H9 (cell line): Measurements from ENCODE around the gene SLC9A7. TPM values are rescaled to one million over a fixed set of nuclear protein-coding genes. Genes with fewer than 3 reads are reported as not detected.

Experiments
- DNase-seq: peaks from one replicate; pipeline ENCODE4 v3.0.0-alpha.2; 2017
- H2AFZ ChIP-seq: one replicate; pipeline ENCODE4 v1.6.1; 2013; ENCODE audit warnings: mild to moderate bottlenecking, low read length, control low read depth, moderate library complexity
- H2AK5ac ChIP-seq: 2 replicates; pipeline ENCODE4 v1.6.1; 2013; ENCODE audit warnings: low read length, control low read depth, mixed read lengths; ENCODE audit not compliant: insufficient read length
- H2BK120ac ChIP-seq: one replicate; pipeline ENCODE4 v1.6.1; 2013; ENCODE audit warnings: low read depth, mild to moderate bottlenecking, low read length, control low read depth, inconsistent platforms; ENCODE audit not compliant: poor library complexity, severe bottlenecking
- H2BK12ac ChIP-seq: 2 replicates; pipeline ENCODE4 v1.6.1; 2013; ENCODE audit warnings: low read length, control low read depth, mixed read lengths, low read depth; ENCODE audit not compliant: insufficient read length
- H2BK15ac ChIP-seq: 2 replicates; pipeline ENCODE4 v1.6.1; 2013; ENCODE audit warnings: low read depth, low read length, control low read depth
- H2BK20ac ChIP-seq: one replicate; pipeline ENCODE4 v1.6.1; 2013; ENCODE audit warnings: low read depth, mild to moderate bottlenecking, low read length, control low read depth, inconsistent platforms; ENCODE audit not compliant: poor library complexity, severe bottlenecking
- H2BK5ac ChIP-seq: 2 replicates; pipeline ENCODE4 v1.6.1; 2013; ENCODE audit warnings: low read length, control low read depth, mixed read lengths; ENCODE audit not compliant: insufficient read length
- H3K14ac ChIP-seq: 2 replicates; pipeline ENCODE4 v1.6.1; 2013; ENCODE audit warnings: low read length, control low read depth; ENCODE audit not compliant: insufficient read depth
- H3K18ac ChIP-seq: 2 replicates; pipeline ENCODE4 v1.6.1; 2013; ENCODE audit warnings: low read depth, mild to moderate bottlenecking, mixed read lengths, low read length, control low read depth; ENCODE audit not compliant: insufficient read length
- H3K23ac ChIP-seq: 2 replicates; pipeline ENCODE4 v1.6.1; 2013; ENCODE audit warnings: low read length, control low read depth, mixed read lengths, low read depth; ENCODE audit not compliant: insufficient read length
- H3K23me2 ChIP-seq: 2 replicates; pipeline ENCODE4 v1.6.1; 2013; ENCODE audit warnings: low read depth, mild to moderate bottlenecking, mixed read lengths, low read length, control low read depth; ENCODE audit not compliant: insufficient read length, poor library complexity, severe bottlenecking
- H3K27ac ChIP-seq: 2 replicates; pipeline ENCODE4 v1.5.1; 2013; ENCODE audit warnings: low read length, control low read depth, mixed read lengths, low read depth; ENCODE audit not compliant: insufficient read length
- H3K27me3 ChIP-seq: 2 replicates; pipeline ENCODE4 v1.6.1; 2013; ENCODE audit warnings: low read length, control low read depth, inconsistent platforms; ENCODE audit not compliant: insufficient read depth
- H3K4ac ChIP-seq: 2 replicates; pipeline ENCODE4 v1.6.1; 2013; ENCODE audit warnings: low read depth, mild to moderate bottlenecking, control low read depth, inconsistent platforms, low read length, moderate library complexity
- H3K4me1 ChIP-seq: 2 replicates; pipeline ENCODE4 v1.6.1; 2013; ENCODE audit warnings: low read length, control low read depth, inconsistent platforms; ENCODE audit not compliant: insufficient read depth
- H3K4me2 ChIP-seq: 2 replicates; pipeline ENCODE4 v1.6.1; 2013; ENCODE audit warnings: low read length, control low read depth, mixed read lengths; ENCODE audit not compliant: insufficient read length, insufficient read depth
- H3K56ac ChIP-seq: 2 replicates; pipeline ENCODE4 v1.6.1; 2013; ENCODE audit warnings: low read depth, mild to moderate bottlenecking, mixed read lengths, low read length, control low read depth; ENCODE audit not compliant: insufficient read length
- H3K79me1 ChIP-seq: 2 replicates; pipeline ENCODE4 v1.6.1; 2013; ENCODE audit warnings: low read depth, mild to moderate bottlenecking, moderate library complexity, low read length, control low read depth, inconsistent platforms; ENCODE audit not compliant: insufficient read depth, poor library complexity, severe bottlenecking
- H3K79me2 ChIP-seq: 2 replicates; pipeline ENCODE4 v1.6.1; 2013; ENCODE audit warnings: low read length, control low read depth, inconsistent platforms; ENCODE audit not compliant: insufficient read depth
- H3K9ac ChIP-seq: 2 replicates; pipeline ENCODE4 v1.6.1; 2013; ENCODE audit warnings: low read length, control low read depth, mixed read lengths; ENCODE audit not compliant: insufficient read length; ENCODE audit errors: extremely low read depth
- H3K9me3 ChIP-seq: one replicate; pipeline ENCODE4 v1.6.1; 2013; ENCODE audit warnings: low read depth, low read length, inconsistent platforms; ENCODE audit not compliant: control insufficient read depth
- H3T11ph ChIP-seq: one replicate; pipeline ENCODE4 v1.6.1; 2013; ENCODE audit warnings: mild to moderate bottlenecking, low read length, control low read depth, inconsistent platforms
- H4K20me1 ChIP-seq: one replicate; pipeline ENCODE4 v1.6.1; 2013; ENCODE audit not compliant: control insufficient read depth, insufficient read length, insufficient read depth
- H4K5ac ChIP-seq: 2 replicates; pipeline ENCODE4 v1.6.1; 2013; ENCODE audit warnings: low read depth, mild to moderate bottlenecking, mixed read lengths, low read length, control low read depth; ENCODE audit not compliant: insufficient read length
- H4K8ac ChIP-seq: replicated peaks from 2 replicates; pipeline ENCODE4 v1.6.1; 2013; ENCODE audit warnings: low read length, control low read depth, mixed read lengths, low read depth; ENCODE audit not compliant: insufficient read length
- H4K91ac ChIP-seq: 2 replicates; pipeline ENCODE4 v1.6.1; 2013; ENCODE audit warnings: low read depth, mild to moderate bottlenecking, moderate library complexity, mixed read lengths, low read length, control low read depth; ENCODE audit not compliant: insufficient read length
- H3K27ac Mint-ChIP-seq, 3 experiments: 2 replicates in 2 of 3; 3 replicates in 1 of 3; pipeline ENCODE4 v1.8.0; 2020 to 2021; ENCODE audit warnings: mixed read lengths in 3 of 3, mild to moderate bottlenecking in 1 of 3, moderate library complexity in 1 of 3
- H3K27me3 Mint-ChIP-seq: 2 replicates; pipeline ENCODE4 v1.8.0; 2021; ENCODE audit warnings: low read depth, mild to moderate bottlenecking, moderate library complexity, mixed read lengths
- H3K36me3 Mint-ChIP-seq, 3 experiments: 2 replicates in 2 of 3; 3 replicates in 1 of 3; pipeline ENCODE4 v1.8.0; 2020 to 2021; ENCODE audit warnings: low read depth in 3 of 3, mixed read lengths in 3 of 3; ENCODE audit not compliant: insufficient read depth in 1 of 3
- H3K4me1 Mint-ChIP-seq, 2 experiments: 2 replicates each; pipeline ENCODE4 v1.8.0; 2020; ENCODE audit warnings: mixed read lengths in 2 of 2
- H3K4me3 Mint-ChIP-seq, 2 experiments: 2 replicates in 1 of 2; 3 replicates in 1 of 2; pipeline ENCODE4 v1.8.0; 2020 to 2021; ENCODE audit warnings: mild to moderate bottlenecking in 2 of 2, mixed read lengths in 2 of 2, moderate library complexity in 1 of 2
- H3K9me3 Mint-ChIP-seq, 2 experiments: 2 replicates in 1 of 2; 3 replicates in 1 of 2; pipeline ENCODE4 v1.8.0; 2020; ENCODE audit warnings: mild to moderate bottlenecking in 2 of 2, mixed read lengths in 2 of 2, moderate library complexity in 1 of 2
- CTCF ChIP-seq: fragments of 200-600 bp; sonication (generic); conservative IDR thresholded peaks from 3 replicates; pipeline ENCODE4 v1.8.0; 2021; ENCODE audit warnings: antibody characterized with exemption, mild to moderate bottlenecking
- WGBS: extraction: QIAGEN DNeasy Blood & Tissue Kit; methylation state at CpG from one replicate; pipeline ENCODE4 v1.1.7; 2013; ENCODE audit warnings: missing lambda C conversion rate, low lambda C conversion rate, mixed read lengths; ENCODE audit not compliant: insufficient read length; ENCODE audit errors: extremely low coverage; 5-methylcytosine and 5-hydroxymethylcytosine counted together
- total RNA-seq: library from RNA; stranded (reverse); gene quantifications from 2 replicates; pipeline ENCODE4 v1.2.1, GENCODE V29; 2021

Gene SLC9A7
- total RNA-seq, 1 experiment from 2014 or later = 5.9 TPM

DNA sequence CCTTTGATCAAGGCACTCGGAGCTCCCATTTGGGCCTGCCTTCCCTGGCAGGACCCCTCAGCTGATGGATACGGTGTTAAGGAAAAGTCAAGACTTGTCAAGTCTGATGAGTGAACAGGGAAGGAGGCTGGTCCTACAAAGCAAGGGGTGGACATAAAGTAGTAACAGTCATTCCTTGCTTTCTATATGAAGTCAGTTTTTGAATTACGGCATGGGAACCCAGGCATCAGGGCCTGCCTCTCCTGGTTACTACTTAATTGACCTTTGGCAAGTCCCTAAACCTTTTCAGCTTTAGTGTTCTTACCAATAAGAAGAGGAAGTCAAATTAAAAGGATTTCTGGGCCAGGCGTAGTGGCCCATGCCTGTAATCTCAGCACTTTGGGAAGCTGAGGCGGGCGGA lies 178.3 kb downstream of the SLC9A7 start:
- H3K79me2 ChIP-seq = peaks cover 19% of the 10 kb centered on the region; the same call in 1 of the 2 replicates
- no peaks in the 10 kb centered on the region; the same call in none of the 2 replicates for H3K27me3 ChIP-seq

More for the DNA sequence above, 178.3 kb downstream of the SLC9A7 start:
- H3K9me3 ChIP-seq = peaks cover 17% of the 10 kb centered on the region
- H3K56ac ChIP-seq = no peak overlapping the region
- H3K23me2 ChIP-seq = peaks cover 5% of the 10 kb centered on the region
- H3T11ph ChIP-seq = no peak overlapping the region
- no peak for DNase-seq
- H3K4ac ChIP-seq = no peak overlapping the region
- Mint-ChIP-seq H3K27ac (no peak overlapping the region), H3K4me1 (peaks cover 28 to 33% of the 10 kb centered on the region in 2 experiments), H3K4me3 (no peak overlapping the region), H3K36me3 (peaks cover 19 to 48% (median 29%) of the 10 kb centered on the region in 3 experiments), H3K27me3 (no peaks in the 10 kb centered on the region; the same call in 1 of the 2 replicates), H3K9me3 (peaks cover 69 to 73% of the 10 kb centered on the region in 2 experiments)
- H2AK5ac ChIP-seq = no peak overlapping the region
- H4K91ac ChIP-seq = no peak overlapping the region
- no peaks in the 10 kb centered on the region for H4K20me1 ChIP-seq
- no peak overlapping the region for H3K18ac ChIP-seq
- no peak overlapping the region for H3K27ac ChIP-seq
- no peak overlapping the region for H3K9ac ChIP-seq
- no peak overlapping the region for H2BK5ac ChIP-seq
- H3K14ac ChIP-seq = no peak overlapping the region
- H4K8ac ChIP-seq = no peak overlapping the region
- no peaks in the 10 kb centered on the region; the same call in 1 of the 2 replicates for H3K4me1 ChIP-seq
- H2BK120ac ChIP-seq = no peak overlapping the region
- no peaks in the 10 kb centered on the region for H3K79me1 ChIP-seq
- no peak overlapping the region for H2BK15ac ChIP-seq
- H3K23ac ChIP-seq = no peak overlapping the region
- no peak for TF ChIP-seq CTCF
- no peak overlapping the region for H2BK20ac ChIP-seq
- H3K4me2 ChIP-seq = no peak overlapping the region
- no peak overlapping the region for H2BK12ac ChIP-seq
- WGBS = no CpG with 5 or more reads among the region's 6 CpGs
- H2AFZ ChIP-seq = no peak overlapping the region
- H4K5ac ChIP-seq = no peak overlapping the region
